GM20431 (cell line): ENCODE measurements around the gene OSBPL9.

Experiments
- in situ Hi-C: fragments of 300-500 bp; cut with MseI, MboI; formaldehyde crosslinking; loops from one replicate; pipeline ENCODE4 v1.15.0; 2020; ENCODE audit warnings: low sequenced_read_pairs; ENCODE audit not compliant: unreplicated experiment

The OSBPL9 gene

DNA sequence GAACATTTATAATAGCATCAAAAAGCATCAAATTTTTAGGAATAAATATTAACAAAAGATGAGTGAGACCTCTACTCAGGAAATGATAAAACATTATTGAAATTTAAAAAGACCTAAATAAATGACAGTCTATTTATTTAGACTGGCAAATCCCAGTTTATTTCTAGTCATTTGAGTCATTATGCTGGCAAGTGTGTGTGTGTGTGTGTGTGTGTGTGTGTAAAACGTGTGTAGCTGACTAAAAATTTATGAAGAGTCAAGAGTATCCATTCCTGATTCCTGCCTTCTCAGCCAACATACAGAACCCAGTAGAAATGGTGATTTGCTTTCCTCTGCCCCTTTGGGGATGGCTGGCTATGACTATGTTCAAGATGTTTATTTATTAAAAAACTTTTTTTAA is 46.2 kb downstream of the OSBPL9 start:
- in situ Hi-C loops: no loop called here

DNA sequence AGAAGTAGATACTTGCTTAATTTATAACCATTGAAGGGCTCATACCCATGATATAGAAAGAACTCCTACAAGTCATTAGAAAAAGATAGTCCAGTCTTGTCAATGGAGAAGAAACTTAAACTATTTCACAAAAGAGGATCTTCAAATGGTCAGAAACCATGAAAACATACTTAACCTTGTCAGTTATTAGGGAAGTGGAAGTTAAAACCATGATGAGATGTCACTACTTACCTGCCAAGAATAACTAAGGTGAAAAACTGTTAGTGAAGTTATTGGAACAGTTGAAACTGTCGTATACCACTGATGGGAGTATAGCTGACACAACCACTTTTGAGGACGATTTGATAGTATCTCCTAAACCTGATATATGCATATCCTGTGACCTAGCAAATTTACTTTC is 46.8 kb downstream of the OSBPL9 start:
- in situ Hi-C loops: no loop called here

DNA sequence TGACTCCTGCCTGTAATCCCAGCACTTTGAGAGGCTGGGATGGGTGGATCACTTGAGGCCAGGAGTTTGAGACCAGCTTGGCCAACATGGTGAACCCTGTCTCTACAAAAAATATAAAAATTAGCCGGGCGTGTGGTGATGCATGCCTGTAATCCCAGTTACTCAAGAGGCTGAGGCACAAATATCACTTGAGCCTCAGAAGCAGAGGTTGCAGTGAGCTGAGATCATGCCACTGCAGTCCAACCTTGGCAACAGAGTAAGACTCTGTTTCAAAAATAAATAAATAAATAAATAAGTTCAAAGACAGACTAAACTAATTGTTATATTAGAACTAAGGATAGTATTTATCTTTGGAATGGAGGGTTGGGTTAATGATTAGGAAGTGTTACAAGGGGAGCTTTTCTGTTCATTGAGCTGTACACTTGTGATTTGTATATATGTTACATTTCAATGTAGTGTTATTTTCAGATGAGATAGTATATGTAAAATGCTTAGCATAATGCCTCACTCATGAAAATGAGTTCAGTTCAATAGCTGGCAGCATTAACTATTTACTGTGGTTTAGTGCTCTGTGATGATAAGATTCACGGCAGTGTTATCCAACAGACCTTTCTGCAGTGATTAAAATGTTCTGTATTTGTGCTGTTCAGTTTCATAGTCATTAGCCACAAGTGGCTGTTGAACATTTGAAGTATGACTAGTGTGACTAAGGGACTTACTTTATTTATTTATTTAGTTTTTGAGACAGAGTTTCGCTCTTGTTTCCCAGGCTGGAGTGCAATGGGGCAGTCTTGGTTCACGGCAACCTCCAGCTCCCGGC is 47.7 kb downstream of the OSBPL9 start:
- in situ Hi-C loops: no loop called here

DNA sequence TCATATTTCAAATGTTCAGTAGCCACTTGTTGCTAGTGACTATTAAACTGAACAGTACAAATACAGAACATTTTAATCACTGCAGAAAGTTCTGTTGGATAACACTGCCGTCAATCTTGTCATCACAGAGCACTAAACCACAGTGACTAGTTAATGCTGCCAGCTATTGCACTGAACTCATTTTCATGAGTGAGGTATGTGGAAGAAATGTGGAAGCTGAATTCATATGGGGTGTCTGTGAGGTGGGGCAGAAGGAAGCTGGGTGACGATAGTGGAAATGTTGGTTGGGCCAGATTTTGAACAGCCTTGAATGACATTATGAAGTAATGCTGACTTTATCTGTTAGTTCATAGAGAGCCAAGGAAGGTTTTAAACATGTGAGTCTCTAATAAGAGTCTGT is 49.6 kb downstream of the OSBPL9 start:
- in situ Hi-C loops: no loop called here

DNA sequence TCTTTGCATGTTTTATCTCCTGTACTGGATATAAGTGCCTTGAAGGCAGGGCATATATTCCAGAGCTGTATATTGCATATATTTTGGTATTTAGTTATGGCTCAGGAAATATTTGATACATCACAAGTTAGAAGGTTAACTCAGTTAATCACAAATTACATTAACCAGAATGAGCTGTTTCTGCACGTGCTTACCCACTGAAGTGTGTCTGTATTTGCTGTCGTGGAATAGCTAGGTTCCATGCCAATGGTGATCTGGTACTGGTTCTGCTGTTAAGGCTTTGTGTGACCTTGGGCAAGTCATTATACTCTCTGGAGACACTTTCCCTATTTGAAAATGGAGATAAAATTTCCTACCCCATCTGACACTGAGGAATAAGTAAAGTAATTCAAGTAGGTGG is 50.7 kb downstream of the OSBPL9 start:
- in situ Hi-C loops: no loop called here

DNA sequence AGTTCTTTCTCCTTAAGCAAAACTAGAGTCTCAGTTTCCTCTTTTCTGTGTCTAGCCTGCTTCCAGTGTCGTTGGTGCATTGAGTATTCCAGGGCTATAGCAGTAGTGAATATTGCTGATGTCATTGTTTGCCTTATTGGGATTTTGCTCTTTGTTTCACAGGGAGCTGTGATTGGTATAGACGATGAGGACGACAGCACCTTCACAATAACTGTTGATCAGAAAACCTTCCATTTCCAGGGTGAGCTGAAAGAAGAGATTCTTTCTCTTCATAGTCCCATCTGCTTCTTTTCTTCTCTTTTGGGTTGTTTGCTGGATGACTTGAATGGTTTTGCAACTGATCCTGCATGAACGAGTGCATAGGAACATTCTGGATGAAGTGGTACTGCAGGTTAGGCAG is 52.4 kb downstream of the OSBPL9 start:
- in situ Hi-C loops: no loop called here

DNA sequence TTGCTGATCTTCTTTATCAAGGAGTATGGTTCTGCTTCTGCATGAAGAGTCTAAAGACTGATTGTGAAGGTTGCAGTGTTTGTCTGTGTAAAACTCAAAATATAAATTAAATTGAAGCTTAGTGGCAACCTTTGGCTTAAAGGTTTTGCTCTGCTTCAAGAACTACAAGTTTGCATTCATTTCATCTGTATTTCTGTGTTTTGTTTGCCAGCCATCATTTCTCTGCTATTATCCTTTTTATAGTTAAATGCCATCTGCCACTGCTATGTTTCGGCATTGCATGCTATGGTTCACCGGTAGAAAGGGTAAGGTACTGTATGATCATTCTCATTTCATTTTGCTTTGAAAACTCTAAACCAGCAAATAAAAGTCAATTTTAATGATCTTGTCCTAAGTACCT is 52.9 kb downstream of the OSBPL9 start:
- in situ Hi-C loops: no loop called here

DNA sequence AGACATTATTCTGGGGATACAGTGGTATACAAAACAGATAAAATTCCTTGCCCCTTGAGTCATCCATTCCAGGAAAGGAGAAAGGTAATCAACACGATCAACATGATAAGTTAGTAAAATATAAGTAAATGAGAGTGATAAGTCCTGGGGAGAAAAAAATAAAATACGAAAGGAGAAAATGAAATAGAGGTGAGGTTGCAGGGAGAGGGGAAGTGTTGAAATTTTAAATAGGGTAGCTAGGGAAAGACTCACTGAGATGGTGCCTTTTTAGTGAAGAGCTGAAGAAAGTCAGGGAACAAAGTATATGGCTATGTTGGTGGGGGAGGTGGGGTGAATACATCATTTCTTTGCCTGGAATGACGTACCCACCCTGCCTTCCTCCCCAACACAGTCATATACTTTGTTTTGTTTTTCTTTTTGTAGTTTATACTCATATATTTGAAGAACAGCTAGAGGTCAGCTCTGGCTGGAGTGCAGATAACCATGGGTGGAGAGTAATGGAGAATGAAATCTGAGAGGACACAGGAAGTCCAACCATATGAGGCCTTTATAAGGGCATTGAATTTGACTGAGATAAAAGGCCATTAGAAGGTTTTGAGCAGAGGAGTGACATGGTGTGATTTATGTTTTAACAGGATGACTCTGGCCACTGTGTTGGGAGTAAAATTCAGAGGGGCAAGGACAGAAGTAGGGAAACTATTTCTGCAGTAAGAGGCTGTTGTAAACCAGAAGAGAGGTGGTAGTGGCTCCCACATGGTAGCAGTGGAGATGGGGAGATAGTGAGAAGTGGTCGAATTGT is 54.8 kb downstream of the OSBPL9 start:
- in situ Hi-C loops: no loop called here

DNA sequence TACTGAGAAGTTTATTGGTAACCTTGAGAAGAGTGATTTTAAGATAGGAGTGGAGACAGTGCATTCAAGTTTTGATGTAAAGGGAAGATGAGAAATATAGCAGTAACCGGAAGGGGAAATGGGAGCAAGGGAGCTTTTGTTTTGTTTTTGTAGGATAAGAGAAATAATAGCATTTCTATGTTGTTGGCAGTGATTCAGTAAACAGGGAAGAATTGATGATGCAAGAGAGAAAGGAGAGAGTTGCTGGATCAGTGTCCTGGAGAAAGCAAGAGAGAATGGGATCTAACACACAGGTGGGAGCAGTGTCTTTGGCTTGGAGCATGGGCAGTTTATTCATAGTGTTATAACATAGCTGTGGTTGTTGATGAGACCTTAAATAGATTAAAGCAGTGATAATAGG is 56.4 kb downstream of the OSBPL9 start:
- in situ Hi-C loops: no loop called here

DNA sequence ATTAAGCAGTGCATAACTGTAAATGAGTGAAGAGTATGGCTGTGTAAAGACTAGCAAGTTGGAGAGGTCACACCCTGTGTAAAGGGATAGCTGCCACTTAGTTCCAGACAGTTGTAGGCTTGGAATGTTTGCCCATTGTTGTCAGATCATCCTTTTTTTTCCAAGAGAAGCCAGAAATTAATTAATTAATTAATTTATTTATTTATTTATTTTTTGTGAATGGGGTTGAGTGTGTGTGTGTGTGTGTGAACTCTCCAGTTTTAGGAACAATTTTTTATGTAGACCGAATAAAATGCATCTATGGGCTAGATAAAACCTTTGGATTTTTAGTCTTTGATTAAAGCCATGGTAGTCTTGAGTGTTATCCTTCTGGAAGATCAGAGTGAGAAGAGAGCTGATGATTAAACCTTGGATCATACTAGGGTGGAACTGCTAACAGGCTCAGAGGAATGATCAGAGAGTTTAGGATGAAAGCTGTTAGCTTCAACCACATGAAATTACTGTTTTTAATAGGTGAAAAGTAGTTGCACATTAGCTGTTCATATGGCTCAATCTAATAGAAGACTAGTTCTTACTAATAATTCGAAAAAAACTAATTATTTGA is 58.4 kb downstream of the OSBPL9 start:
- in situ Hi-C loops: no loop called here

DNA sequence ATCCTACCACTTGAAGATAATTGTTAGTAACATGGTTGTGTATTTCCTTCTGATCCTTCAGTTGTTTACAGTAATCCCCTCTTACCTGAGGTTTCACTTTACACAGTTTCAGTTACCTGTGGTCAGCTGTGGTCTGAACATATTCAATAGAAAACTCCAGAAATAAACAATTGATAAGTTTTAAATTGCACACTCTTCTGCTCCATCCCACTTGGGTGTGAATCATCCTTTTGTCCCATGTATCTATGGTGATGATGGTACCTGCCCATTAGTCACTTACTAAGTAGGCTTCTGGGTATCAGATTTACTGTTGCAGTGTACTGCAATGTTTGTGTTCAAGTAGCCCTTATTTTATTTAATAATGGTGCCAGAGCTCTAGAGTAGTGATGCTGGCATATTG is 62.5 kb downstream of the OSBPL9 start:
- in situ Hi-C loops: no loop called here

DNA sequence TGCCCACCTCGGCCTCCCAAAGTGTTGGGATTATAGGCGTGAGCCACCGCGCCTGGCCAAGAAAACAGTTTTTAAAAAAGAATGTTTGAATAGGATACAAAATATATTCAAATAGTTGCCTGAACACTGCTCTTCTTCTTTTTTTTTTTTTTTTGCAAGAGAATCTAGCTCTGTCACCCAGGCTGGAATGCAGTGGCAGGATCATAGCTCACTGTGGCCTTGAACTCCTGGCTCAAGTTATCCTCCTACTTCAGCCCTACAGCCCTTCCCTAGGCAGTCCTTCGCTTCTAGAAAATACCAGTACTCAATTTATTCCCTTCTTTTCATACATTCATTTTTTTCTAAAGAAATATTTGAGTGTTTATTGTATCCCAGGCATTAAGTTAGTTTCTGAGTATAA is 67.9 kb downstream of the OSBPL9 start:
- in situ Hi-C loops: no loop called here

DNA sequence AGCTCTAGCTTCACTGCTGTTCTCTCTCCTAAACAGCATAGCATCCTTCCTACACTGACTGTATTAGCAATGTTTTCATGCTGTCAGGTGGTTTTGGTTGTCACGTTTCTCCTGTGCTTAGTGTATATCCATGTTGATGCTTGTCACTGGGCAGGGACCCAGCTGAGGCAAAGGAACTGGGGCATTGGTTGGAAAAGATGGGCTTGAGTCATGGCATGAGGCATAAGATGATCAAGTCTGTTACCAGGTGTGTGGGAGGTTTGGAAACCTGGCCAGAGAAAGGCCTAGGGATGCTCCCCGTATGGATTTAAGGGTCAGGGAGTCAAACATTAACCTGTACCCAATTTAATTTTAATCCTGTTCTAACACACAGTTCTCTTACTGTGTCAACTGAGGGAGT is 69.6 kb downstream of the OSBPL9 start:
- in situ Hi-C loops: no loop called here

DNA sequence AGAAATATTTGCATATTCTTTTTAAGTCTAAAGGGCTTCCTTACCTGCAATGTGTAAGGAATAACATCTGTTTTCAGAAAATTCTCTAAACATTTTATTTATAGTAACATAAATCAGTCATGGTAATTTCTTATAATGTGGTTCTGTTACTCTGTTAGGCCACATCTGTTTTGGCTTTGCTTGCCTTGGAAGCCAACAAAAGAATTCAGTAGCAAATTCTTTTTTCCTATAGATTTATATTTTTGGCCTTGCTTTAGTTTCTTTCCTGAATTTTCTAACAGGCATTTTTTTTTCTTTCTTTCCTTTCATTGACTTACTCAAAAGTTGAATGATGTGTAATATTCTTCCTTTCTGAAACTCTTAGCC is 72.2 kb downstream of the OSBPL9 start:
- in situ Hi-C loops: no loop called here

DNA sequence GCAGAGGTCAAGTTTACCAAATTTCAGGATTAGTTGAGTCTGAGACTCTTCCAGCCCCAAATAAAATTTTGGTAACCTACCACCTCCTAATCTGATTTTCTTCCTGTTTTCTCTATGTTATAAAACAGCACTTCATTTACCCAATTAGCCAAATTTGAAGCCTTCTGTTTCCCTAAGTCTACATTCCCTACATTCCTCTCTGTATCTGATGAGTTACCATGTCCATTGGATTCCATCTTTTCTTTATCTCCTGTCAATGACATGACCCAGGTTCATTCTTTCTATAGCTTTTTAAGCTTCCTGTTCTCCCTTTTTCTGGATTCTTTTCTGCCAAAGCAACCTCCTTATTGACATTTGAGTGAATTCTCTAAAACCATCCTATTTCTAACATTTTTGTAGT is 72.8 kb downstream of the OSBPL9 start:
- in situ Hi-C loops: no loop called here

DNA sequence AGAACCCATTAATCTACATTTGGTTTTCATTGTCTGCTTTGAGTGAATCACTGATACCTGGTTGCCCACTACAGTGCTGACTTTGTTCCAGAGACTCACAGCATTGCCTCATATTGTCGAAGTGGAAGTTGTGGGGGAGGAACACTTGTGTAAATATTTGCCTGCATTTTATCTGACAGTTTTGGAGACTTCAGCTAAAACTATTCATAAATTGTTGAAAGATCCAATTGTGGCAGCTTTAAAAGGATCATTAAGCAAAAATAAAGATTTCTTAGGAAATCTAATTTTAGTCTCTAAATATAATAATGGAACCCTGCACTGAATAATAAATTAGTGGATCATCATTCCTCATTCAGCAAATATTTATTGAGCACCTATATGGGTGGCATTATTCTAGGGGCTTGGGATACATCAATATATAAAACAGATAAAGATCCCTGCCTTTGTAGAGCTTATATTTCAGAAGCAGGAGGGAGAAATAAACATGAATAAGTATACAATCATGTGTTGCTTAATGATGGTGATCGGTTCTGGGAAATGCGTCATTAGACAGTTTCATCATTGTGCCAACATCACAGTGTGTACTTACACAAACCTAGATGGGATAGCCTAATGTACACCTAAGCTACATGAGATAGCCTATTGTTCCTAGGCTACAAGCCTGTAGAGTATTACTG is 73.5 kb downstream of the OSBPL9 start:
- in situ Hi-C loops: no loop called here

DNA sequence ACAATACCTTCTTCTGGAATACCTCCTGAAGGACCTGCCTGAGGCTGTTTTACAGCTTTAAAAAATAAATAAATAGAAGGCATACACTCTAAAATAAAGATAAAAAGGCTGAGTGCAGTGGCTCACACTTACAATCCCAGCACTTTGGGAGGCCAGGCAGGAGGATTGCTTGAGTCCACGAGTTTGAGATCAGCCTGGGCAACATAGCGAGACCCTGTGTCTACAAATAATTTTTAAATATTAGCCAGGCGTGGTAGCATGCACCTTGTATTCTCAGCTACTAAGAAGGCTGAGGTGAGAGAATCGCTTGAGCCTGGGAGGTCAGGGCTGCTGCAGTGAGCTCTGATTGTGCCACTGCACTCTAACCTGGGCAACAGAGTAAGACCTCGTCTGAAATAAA is 75.0 kb downstream of the OSBPL9 start:
- in situ Hi-C loops: no loop called here

DNA sequence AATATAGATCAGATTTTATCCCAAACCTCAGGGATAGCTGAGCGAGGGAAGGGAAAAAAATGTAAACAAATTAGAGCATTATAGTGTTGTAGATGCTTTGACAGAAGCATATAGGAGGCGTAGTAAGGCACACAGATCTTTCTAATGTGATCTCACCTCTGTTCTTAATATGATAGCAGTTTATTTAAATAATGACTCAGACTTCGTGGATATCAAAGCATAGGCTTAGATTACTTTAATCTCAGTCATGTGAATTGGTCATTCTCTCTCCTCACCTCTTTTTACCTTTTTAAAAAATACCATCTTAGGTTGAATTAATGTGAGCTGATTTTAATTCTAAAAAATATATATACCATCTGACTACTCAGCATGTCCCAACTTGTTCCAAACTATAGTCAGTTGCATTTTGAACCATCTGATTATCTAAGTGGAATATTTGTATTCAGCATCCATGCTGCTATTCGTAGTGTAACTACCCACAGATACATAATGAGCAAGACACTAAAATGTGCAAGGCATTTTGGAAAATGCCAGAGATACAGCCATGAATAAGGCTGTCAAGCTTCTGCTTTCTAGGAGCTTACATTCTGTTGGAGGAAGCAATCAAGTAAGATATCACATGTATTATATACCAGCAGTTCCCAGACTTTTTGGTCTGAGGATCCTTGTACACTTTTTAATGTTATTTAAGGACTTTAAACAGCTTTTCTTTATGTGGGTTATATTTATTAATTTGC is 76.7 kb downstream of the OSBPL9 start:
- in situ Hi-C loops: no loop called here

DNA sequence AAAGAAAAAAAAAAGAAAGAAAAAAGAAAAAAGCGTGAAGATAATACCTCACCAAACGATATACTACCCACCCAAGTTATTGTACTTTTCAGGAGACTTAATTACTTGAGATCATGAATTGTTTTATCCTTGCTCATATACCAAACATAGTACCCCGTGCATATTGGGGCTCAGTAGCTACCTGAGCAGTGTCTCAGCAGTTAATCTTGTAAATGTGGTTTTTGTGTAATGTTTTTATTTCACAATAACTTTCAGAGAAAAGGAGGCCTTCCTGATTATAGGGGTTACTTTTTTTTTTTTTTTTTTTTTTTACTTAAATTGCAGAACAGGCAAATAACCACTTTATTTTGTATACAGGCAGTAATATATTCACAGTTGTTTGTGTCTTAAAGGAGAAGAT is 80.3 kb downstream of the OSBPL9 start:
- in situ Hi-C loops: no loop called here

DNA sequence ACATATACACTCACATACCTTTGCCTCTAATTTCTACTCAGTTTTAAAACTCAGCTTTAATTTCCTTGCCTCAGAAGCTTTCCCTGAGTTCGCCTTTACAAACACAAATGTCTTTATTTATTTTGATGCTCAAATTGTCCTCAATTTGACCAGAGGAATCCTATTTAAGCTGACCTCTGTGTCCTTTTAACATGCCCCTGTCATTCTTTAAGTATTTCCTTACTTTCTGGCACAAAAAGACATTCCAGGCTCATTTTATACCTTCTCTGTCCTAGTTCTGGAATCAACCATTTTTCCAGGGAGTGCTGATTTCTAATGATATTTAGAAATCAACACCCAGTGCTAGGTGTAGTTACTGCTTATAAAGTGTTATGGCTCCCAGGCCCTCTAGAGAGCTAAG is 82.5 kb downstream of the OSBPL9 start:
- in situ Hi-C loops: no loop called here
